Hypothalamus (tissue), 51 donors: ENCODE measurements around the gene MAD1L1.

ENCODE experiments used
- DNase-seq, 51 donors: peaks; one replicate each; lab custom pipeline; 2025; lab: John Stamatoyannopoulos, UW

Gene MAD1L1

GRCh38 chr7:2125931-2126330, 106.8 kb downstream of the MAD1L1 start:
- DNase-seq = no peak

GRCh38 chr7:2124604-2125345, 108.0 kb downstream of the MAD1L1 start:
- no peak for DNase-seq

- DNase-seq = no peak
These were observed 108.8 kb downstream of the MAD1L1 start for GRCh38 chr7:2123916-2124315.

GRCh38 chr7:2123360-2123759, 109.4 kb downstream of the MAD1L1 start:
- no peak for DNase-seq

GRCh38 chr7:2122651-2123050, 110.1 kb downstream of the MAD1L1 start:
- DNase-seq = no peak

GRCh38 chr7:2120841-2121830, 111.6 kb downstream of the MAD1L1 start:
- no peak for DNase-seq

GRCh38 chr7:2120251-2120660, 112.5 kb downstream of the MAD1L1 start:
- DNase-seq = no peak

GRCh38 chr7:2118630-2119190, 114.0 kb downstream of the MAD1L1 start:
- DNase-seq = no peak

- no peak for DNase-seq
These were observed 114.7 kb downstream of the MAD1L1 start for GRCh38 chr7:2118056-2118455.

GRCh38 chr7:2117646-2118045, 115.1 kb downstream of the MAD1L1 start:
- no peak for DNase-seq

- DNase-seq = peak in 40 of 51 donors; percentile 13 to 85 (median 50)
These were observed 115.7 kb downstream of the MAD1L1 start for GRCh38 chr7:2116989-2117591.

- no peak for DNase-seq
These were observed 116.3 kb downstream of the MAD1L1 start for GRCh38 chr7:2116448-2116810.

GRCh38 chr7:2115760-2116447, 116.8 kb downstream of the MAD1L1 start:
- peak in 10 of 51 donors; percentile 12 to 50 (median 24) for DNase-seq

- no peak for DNase-seq
These were observed 117.6 kb downstream of the MAD1L1 start for GRCh38 chr7:2114926-2115759.

- no peak for DNase-seq
These were observed 118.7 kb downstream of the MAD1L1 start for GRCh38 chr7:2114052-2114451.

GRCh38 chr7:2112261-2113198, 120.2 kb downstream of the MAD1L1 start:
- DNase-seq = no peak

- no peak for DNase-seq
These were observed 121.2 kb downstream of the MAD1L1 start for GRCh38 chr7:2111568-2111967.
